Skeletal muscle satellite cell (primary cell): ENCODE measurements around the gene NEU3.
"Not testable (repeated sequence)": the region's sequence is repeated elsewhere in the genome, so short reads cannot be mapped to it uniquely, and the experiment has no call there.

Source experiments
- H3K27me3 ChIP-seq: 2 replicates; pipeline ENCODE4 v1.7.0; 2013; ENCODE audit warnings: low read length; ENCODE audit not compliant: control insufficient read depth, insufficient read depth
- H3K36me3 ChIP-seq: 2 replicates; pipeline ENCODE4 v1.7.0; 2013; ENCODE audit warnings: mild to moderate bottlenecking, control low read depth, low read length; ENCODE audit not compliant: insufficient read depth
- H3K4me1 ChIP-seq: 2 replicates; pipeline ENCODE4 v1.7.0; 2013; ENCODE audit warnings: low read length; ENCODE audit not compliant: control insufficient read depth, insufficient read depth
- H3K4me2 ChIP-seq: 2 replicates; pipeline ENCODE4 v1.7.0; 2013; ENCODE audit warnings: mild to moderate bottlenecking, low read length
- H3K4me3 ChIP-seq: 2 replicates; pipeline ENCODE4 v1.7.0; 2013; ENCODE audit warnings: low read length
- H3K9ac ChIP-seq: 2 replicates; pipeline ENCODE4 v1.7.0; 2013; ENCODE audit warnings: mild to moderate bottlenecking, low read depth, low read length, moderate library complexity
- H3K9me3 ChIP-seq: replicated peaks from 2 replicates; pipeline ENCODE4 v1.7.0; 2013; ENCODE audit warnings: mild to moderate bottlenecking, control low read depth, low read length

The NEU3 gene

GRCh38 chr11:74956397-74957015 is 32.2 kb upstream of the NEU3 start:
- no peak overlapping the region for H3K4me2 ChIP-seq
- no peaks in the 10 kb centered on the region for H3K27me3 ChIP-seq
- no peaks in the 10 kb centered on the region for H3K9me3 ChIP-seq
- H3K36me3 ChIP-seq: peaks cover 3% of the 10 kb centered on the region
- no peak overlapping the region for H3K4me3 ChIP-seq
- H3K4me1 ChIP-seq: no peaks in the 10 kb centered on the region
- no peak overlapping the region for H3K9ac ChIP-seq

GRCh38 chr11:74957937-74958629 is 30.6 kb upstream of the NEU3 start:
- Histone ChIP-seq H3K9ac (no peak overlapping the region), H3K36me3 (peaks cover 8% of the 10 kb centered on the region), H3K4me1 (no peaks in the 10 kb centered on the region)

GRCh38 chr11:74960128-74960527 is 28.6 kb upstream of the NEU3 start:
- not testable (repeated sequence) for H3K27me3 ChIP-seq, H3K4me1 ChIP-seq, H3K9ac ChIP-seq, H3K4me3 ChIP-seq, H3K9me3 ChIP-seq, H3K4me2 ChIP-seq
- peaks cover 16% of the 10 kb centered on the region for H3K36me3 ChIP-seq

More at GRCh38 chr11:74957937-74958629, 30.6 kb upstream of the NEU3 start:
- Histone ChIP-seq H3K4me3 (no peak overlapping the region), H3K4me2 (no peak overlapping the region), H3K27me3 (no peaks in the 10 kb centered on the region), H3K9me3 (no peaks in the 10 kb centered on the region)

GRCh38 chr11:74966651-74967050 is 22.1 kb upstream of the NEU3 start:
- no peaks in the 10 kb centered on the region for H3K4me1 ChIP-seq
- no peaks in the 10 kb centered on the region for H3K9me3 ChIP-seq
- no peak overlapping the region for H3K4me3 ChIP-seq
- H3K9ac ChIP-seq: no peak overlapping the region
- no peaks in the 10 kb centered on the region for H3K27me3 ChIP-seq
- peaks cover 38% of the 10 kb centered on the region for H3K36me3 ChIP-seq
- H3K4me2 ChIP-seq: no peak overlapping the region

- Histone ChIP-seq H3K36me3 (peaks cover 51% of the 10 kb centered on the region), H3K9me3 (no peaks in the 10 kb centered on the region), H3K4me2 (no peak overlapping the region), H3K4me3 (no peak overlapping the region), H3K9ac (no peak overlapping the region), H3K4me1 (no peaks in the 10 kb centered on the region), H3K27me3 (no peaks in the 10 kb centered on the region)
Measured at GRCh38 chr11:74970852-74971395, 17.8 kb upstream of the NEU3 start.

- no peaks in the 10 kb centered on the region for H3K27me3 ChIP-seq
- H3K9me3 ChIP-seq: no peaks in the 10 kb centered on the region
- H3K9ac ChIP-seq: no peak overlapping the region
- H3K36me3 ChIP-seq: peaks cover 56% of the 10 kb centered on the region
- no peak overlapping the region for H3K4me3 ChIP-seq
- no peaks in the 10 kb centered on the region for H3K4me1 ChIP-seq
- H3K4me2 ChIP-seq: no peak overlapping the region
Measured at GRCh38 chr11:74971424-74971823, 17.3 kb upstream of the NEU3 start.

- Histone ChIP-seq H3K4me2 (no peak overlapping the region), H3K9me3 (no peaks in the 10 kb centered on the region), H3K9ac (no peak overlapping the region), H3K4me1 (no peaks in the 10 kb centered on the region), H3K4me3 (no peak overlapping the region), H3K36me3 (peaks cover 45% of the 10 kb centered on the region), H3K27me3 (no peaks in the 10 kb centered on the region)
Measured at GRCh38 chr11:74978041-74978440, 10.7 kb upstream of the NEU3 start.

- peaks cover 29% of the 10 kb centered on the region for H3K36me3 ChIP-seq
- no peaks in the 10 kb centered on the region for H3K9me3 ChIP-seq
- H3K9ac ChIP-seq: no peak overlapping the region
- H3K4me3 ChIP-seq: no peak overlapping the region
- H3K4me1 ChIP-seq: no peaks in the 10 kb centered on the region
- H3K4me2 ChIP-seq: no peak overlapping the region
- no peaks in the 10 kb centered on the region for H3K27me3 ChIP-seq
Measured at GRCh38 chr11:74980634-74981033, 8.1 kb upstream of the NEU3 start.

- no peak overlapping the region for H3K9ac ChIP-seq
- H3K4me1 ChIP-seq: no peaks in the 10 kb centered on the region
- no peak overlapping the region for H3K4me2 ChIP-seq
- peaks cover 19% of the 10 kb centered on the region for H3K36me3 ChIP-seq
- no peak overlapping the region for H3K4me3 ChIP-seq
- no peaks in the 10 kb centered on the region for H3K27me3 ChIP-seq
- H3K9me3 ChIP-seq: no peaks in the 10 kb centered on the region
Measured at GRCh38 chr11:74981888-74982287, 6.8 kb upstream of the NEU3 start.

GRCh38 chr11:74984070-74984469 is 4.7 kb upstream of the NEU3 start:
- Histone ChIP-seq H3K27me3 (no peaks in the 10 kb centered on the region), H3K9me3 (no peaks in the 10 kb centered on the region), H3K4me1 (no peaks in the 10 kb centered on the region), H3K9ac (no peak overlapping the region), H3K36me3 (peaks cover 11% of the 10 kb centered on the region), H3K4me3 (no peak overlapping the region), H3K4me2 (no peak overlapping the region)

- peaks cover 5% of the 10 kb centered on the region for H3K36me3 ChIP-seq
- no peaks in the 10 kb centered on the region for H3K9me3 ChIP-seq
- H3K9ac ChIP-seq: no peak overlapping the region
- no peak overlapping the region for H3K4me3 ChIP-seq
- H3K4me1 ChIP-seq: no peaks in the 10 kb centered on the region
- no peaks in the 10 kb centered on the region for H3K27me3 ChIP-seq
- no peak overlapping the region for H3K4me2 ChIP-seq
Measured at GRCh38 chr11:74984730-74985129, 4.0 kb upstream of the NEU3 start.

GRCh38 chr11:74989260-74989638 is 516 bp downstream of the NEU3 start:
- Histone ChIP-seq H3K9me3 (no peaks in the 10 kb centered on the region), H3K36me3 (no peaks in the 10 kb centered on the region), H3K27me3 (no peaks in the 10 kb centered on the region), H3K9ac (peak overlapping the region; percentile 86), H3K4me3 (peak overlapping the region; percentile 93), H3K4me2 (peak overlapping the region; percentile 96), H3K4me1 (no peaks in the 10 kb centered on the region)
